Prostate gland (tissue), 2 donors: Measurements from ENCODE around the gene ADGRE2.

Experiments
- CTCF ChIP-seq, 4 experiments: fragments of 200-600 bp in 2 of 4; fragments of 450-650 bp in 2 of 4; sonication (generic) in 2 of 4; IDR thresholded peaks; 1 replicate in 3 of 4; 2 replicates in 1 of 4; pipeline ENCODE4 v1.5.1; 2016 to 2019; ENCODE audit warnings: antibody characterized with exemption in 4 of 4, mild to moderate bottlenecking in 2 of 4, moderate library complexity in 2 of 4
- POLR2A ChIP-seq: fragments of 450-650 bp; IDR thresholded peaks from one replicate; pipeline ENCODE4 v1.6.1; 2016; ENCODE audit warnings: antibody characterized with exemption, mild to moderate bottlenecking

GRCh38 chr19:14715841-14716240 lies 62.5 kb downstream of the ADGRE2 start:
- TF ChIP-seq CTCF (IDR thresholded peaks at IDR 0.05) (no peak), POLR2A (no peak)
